NCI-H1092 treated with DMSO at 0.1 percent for 48 hours (cell line): ENCODE results near the gene ISX.
"Not testable (repeated sequence)": the region's sequence is repeated elsewhere in the genome, so short reads cannot be mapped to it uniquely, and the experiment has no call there.

Experiments
- DNase-seq: peaks from one replicate; lab custom pipeline; 2025; lab: John Stamatoyannopoulos, UW

ISX gene

DNA sequence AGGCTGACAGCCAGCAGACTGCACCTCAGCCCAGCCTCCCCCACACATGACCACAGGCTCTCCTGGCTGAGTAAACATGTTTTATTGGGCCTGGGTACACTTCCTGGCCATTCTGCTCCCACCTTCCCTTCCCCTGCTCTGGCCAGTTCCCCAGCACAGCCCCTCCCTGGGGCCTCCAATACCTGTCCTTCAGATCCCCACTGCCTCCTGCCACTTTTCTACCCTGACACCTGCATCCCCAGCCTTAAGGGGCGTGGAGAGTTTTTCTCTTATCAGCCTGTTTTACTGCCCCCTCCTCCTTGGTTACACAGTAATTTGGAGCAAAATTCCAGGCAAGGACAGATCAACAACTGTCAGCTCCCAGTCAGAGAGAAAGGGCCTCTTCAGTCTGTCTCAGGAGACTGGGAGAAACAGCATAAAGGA is at the start of gene ISX:
ISX (plus strand) TSS at position 363 of the 423 bp plus-strand sequence. CDS start 930 bp downstream, outside the sequence.
- DNase-seq = peak; percentile 65

DNA sequence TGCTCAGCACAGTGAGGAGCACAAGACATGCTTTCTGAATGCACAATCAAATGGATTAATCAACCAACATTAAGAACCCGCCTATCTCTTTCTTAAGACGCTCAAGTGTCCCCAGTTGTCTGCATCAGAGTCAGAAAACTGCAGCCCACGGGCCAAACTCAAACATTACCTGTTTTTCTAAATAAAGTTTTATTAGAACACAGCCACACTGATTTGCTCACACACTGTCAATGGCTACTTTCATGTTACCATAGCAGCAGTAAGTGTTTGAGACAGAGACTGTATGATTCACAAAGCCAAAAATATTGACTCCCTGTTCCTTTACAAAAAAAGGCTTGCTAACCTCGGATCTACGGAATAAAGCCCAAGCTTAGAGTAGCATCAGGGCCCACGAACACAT is 49.0 kb upstream of the ISX start:
- no peak for DNase-seq

GRCh38 chr22:35018995-35019394 is 47.0 kb upstream of the ISX start:
- DNase-seq = no peak

DNA sequence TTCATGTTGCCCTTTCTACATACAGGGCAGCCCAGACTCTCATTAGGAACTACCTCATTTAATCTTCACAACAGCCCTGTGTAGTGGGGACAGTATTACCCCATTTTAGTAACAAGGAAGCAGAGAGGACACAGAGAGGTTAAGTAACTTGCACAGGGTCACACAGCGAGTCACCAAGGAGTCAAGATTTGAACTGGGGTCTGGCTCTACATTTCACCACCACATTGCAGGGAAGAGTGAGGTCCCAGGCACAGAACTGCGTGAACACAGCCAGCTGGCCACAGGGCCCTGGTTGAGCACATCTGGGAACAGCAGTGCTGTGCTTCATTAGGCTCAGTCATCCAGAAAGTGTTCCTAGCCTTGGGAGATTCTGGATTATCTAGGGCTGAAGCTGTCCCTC is 45.4 kb upstream of the ISX start:
- no peak for DNase-seq

- peak; percentile 60 for DNase-seq
Measured at GRCh38 chr22:35021161-35021560, 44.8 kb upstream of the ISX start.

GRCh38 chr22:35022291-35022690 is 43.7 kb upstream of the ISX start:
- DNase-seq = no peak

GRCh38 chr22:35023692-35024363 is 42.1 kb upstream of the ISX start:
- DNase-seq = peak; percentile 46

- DNase-seq = no peak
Measured at GRCh38 chr22:35024364-35024692, 41.6 kb upstream of the ISX start.

GRCh38 chr22:35030112-35030511 is 35.8 kb upstream of the ISX start:
- DNase-seq = not testable (repeated sequence)

DNA sequence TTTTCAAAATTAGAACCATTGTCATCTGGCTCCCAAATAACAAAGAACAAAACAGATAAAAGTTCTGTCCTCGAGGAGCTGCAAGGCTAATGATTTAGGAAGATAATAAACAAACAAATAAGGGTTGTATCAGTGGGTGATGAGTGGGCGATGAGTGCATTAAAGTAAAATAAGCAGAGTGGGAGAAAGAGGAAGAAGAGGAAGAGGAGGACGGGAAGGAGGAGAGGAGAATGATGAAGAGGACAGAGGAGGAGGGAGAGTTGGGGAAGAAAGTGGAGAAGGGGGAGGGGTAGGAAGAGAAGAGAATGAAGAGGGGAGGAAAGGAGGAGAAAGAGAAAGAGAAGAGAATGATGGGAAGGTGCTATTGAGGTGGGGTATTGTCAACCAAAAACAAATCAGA is 33.4 kb upstream of the ISX start:
- no peak for DNase-seq

- DNase-seq = no peak
Measured at GRCh38 chr22:35033635-35034296, 32.2 kb upstream of the ISX start.

DNA sequence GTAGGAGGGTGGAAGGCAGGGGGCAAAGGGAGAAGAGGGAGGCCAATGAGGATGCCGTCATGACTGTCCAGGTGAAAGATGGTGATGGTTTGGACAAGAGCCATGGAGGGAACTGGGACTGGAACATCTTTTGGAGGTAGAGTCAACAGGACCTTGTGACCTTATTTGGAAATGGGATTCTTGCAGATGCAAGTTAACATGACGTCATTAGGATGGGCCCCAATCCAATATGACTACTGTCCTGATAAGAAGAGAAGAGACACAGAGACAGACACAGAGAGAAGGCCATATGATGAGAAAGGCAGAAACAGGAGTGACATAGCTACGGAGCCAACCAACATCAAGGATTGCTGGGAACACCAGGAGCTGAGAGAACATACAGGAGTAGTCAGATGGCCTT is 31.0 kb upstream of the ISX start:
- no peak for DNase-seq

- DNase-seq = no peak
Measured at GRCh38 chr22:35037089-35037488, 28.9 kb upstream of the ISX start.

GRCh38 chr22:35039625-35040024 is 26.3 kb upstream of the ISX start:
- peak; percentile 62 for DNase-seq

DNA sequence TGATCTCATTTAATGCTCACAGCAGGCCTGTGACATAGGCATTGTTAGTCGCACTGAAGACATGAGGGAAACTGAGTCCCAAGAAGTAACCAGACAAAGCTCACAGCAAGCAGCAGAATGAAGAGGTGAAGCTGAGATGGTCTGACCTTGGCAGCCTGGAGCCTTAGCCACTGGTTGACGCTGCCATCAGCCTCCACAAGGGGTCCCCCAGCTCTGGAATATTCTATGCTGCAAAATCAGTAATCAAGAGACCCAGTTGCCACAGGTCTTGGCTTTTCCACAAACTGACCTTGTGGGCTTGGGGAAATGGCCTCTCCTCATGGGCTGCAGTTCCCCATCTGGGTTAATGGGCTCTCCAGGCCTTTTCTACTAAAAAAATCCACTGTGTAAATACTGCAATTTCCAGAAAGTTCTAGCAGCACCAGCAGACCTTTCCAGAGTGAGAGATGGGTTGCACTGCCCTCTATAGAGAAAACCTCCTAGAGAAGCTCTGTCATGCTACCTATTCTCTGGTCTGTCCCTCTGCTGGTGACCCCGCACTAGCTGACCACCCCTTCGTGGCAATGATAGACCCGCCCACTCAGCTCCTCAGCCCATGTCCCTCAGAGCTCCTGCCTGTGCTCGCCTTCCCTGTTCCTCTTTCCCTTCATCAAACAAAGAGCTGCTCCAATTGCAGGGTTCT is 22.6 kb upstream of the ISX start:
- no peak for DNase-seq

GRCh38 chr22:35043934-35044319 is 22.0 kb upstream of the ISX start:
- DNase-seq = no peak

DNA sequence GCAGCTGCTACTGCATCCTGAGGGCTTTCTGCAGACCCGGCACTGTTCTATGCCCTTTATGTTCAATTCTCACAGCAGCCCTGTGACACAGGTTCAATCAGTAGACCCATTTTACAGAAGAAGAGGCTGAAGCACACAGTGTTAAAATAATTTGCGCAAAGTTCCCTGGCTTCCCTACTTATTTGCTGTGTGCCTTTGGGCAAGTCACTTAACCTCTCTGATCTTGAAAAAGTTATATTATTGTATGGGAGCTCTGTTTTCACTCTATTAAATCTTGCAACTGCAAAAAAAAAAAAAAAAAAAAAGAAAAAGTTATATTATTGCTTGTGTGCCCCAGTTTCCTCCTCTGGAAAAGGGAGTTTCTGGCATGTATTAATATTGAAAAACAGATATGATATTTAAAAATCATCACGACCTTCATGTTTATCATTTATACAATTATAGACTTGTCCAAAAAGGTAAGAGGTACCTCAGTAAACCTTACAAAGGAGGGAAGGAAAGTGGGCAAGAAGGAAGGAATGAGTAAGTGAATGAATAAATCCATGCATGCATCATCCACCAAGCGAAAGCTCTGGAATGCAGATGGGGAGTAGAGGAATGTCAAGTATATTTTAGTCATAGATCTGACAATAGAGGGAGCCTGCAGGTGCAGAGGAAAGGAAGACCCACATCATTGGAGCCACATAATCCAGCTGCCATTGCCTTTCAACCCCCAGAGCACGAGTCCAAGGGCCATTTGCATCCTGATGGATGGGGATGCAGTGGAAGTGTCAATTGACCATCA is 21.2 kb upstream of the ISX start:
- DNase-seq = no peak

DNA sequence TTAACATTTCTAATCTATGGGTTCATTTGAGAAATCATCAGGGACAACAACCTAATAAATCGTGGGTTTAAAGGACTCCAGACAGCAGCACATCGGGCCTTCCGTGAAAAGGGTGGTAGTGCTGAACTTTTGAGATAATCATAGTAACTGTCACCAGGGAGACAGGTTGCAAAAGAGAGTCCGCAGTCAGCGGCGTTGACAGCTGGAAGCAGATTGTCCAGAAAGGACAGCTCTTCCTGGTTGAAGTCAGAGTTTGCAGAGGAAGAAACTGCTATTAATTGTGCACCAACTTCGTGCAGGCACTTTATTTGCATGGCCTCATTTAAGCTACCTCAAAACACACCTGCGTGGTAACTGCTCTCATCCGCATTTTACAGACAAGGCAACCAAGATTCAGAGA is 20.5 kb upstream of the ISX start:
- no peak for DNase-seq

DNA sequence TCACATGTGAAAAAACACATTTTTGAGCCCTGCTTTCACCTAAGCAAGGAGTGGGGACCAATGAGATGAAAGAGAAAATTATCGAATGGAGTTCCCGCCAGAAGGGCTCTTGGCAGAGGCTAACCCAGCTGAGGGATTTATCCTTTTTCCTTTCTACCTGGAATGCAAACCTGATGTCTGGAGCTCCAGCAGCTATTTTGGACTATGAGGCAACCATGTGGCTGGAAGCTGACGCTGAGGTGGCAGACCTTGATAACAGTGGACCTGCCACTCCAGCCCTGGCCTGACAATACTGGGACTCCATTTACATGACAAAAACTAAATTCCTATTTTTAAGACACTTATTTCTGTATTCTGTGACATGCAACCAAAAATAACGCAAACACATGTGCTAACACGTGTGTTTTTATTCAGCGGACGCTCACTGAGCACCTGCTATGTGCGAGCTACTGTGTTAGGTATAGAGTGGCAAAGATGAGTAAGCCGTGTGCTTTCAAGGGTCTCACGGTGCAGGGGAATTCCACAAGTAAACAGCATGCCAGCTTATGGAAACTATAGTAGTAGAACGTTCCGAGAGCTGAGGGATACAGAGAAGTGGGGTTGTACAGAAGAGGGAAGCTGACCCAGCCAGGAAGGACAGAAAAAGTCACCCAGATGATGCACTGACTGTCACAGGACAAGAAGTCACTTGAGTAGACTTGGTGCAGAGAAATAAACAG is 19.1 kb upstream of the ISX start:
- no peak for DNase-seq

GRCh38 chr22:35050038-35050437 is 15.9 kb upstream of the ISX start:
- DNase-seq = not testable (repeated sequence)

DNA sequence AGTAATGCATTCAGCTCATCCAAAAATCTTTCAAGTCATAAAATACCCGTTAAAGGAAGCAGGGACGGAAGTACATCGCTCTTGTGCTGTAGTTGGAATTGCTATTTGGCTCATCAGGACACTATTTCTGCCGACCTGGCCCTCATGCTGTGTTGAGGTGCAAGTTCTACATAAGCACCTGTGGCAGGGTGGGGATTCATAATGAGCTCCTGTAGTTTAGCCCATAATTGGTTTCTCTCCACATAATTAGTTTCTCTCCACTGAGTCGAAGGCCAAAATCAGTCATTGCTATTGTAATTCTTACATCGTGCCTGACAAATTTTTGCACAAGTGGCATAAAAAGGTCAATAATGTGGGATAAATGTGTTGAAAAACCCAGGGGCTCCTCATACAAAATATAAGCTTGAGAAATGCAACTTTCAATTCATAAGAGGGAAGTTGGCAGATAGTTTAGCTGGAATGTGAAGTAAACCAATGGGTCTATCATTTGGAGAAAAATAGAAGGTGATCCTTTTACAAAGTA is 14.9 kb upstream of the ISX start:
- no peak for DNase-seq

- DNase-seq = no peak
Measured at GRCh38 chr22:35051791-35052190, 14.2 kb upstream of the ISX start.
